Gastroesophageal sphincter (tissue), 3 donors: ENCODE data around the gene CST7.

ENCODE experiments used
- CTCF ChIP-seq, 4 experiments: fragments of 200-600 bp in 2 of 4; fragments of 450-650 bp in 2 of 4; sonication (generic) in 1 of 4; IDR thresholded peaks; one replicate each; pipeline ENCODE4 v1.5.1; 2017 to 2019; ENCODE audit warnings: antibody characterized with exemption in 4 of 4, mild to moderate bottlenecking in 2 of 4, moderate library complexity in 2 of 4
- EP300 ChIP-seq: sonication (generic); formaldehyde crosslinking; IDR thresholded peaks from one replicate; pipeline ENCODE4 v1.6.1; 2017; ENCODE audit warnings: antibody characterized with exemption, mild to moderate bottlenecking
- POLR2A ChIP-seq, 2 donors: fragments of 450-650 bp; IDR thresholded peaks; one replicate each; pipeline ENCODE4 v1.6.1; 2017; ENCODE audit warnings: antibody characterized with exemption in 2 of 2, mild to moderate bottlenecking in 2 of 2, moderate library complexity in 1 of 2

GRCh38 chr20:25005220-25005619 is 56.2 kb downstream of the CST7 start:
- no peak for TF ChIP-seq POLR2A (IDR thresholded peaks at IDR 0.05)
- TF ChIP-seq CTCF (IDR thresholded peaks at IDR 0.05): no peak
- no peak for TF ChIP-seq EP300
